Trophoblast cell (in vitro differentiated cells and primary cell): ENCODE data around the gene LMBR1.
"Not testable (repeated sequence)": the region's sequence is repeated elsewhere in the genome, so short reads cannot be mapped to it uniquely, and the experiment has no call there.

Source experiments
- DNase-seq, 2 donors: peaks; one replicate each; pipeline ENCODE4 v3.0.0-alpha.2; 2016
- H2AFZ ChIP-seq: 2 replicates; pipeline ENCODE4 v1.6.1; 2013; ENCODE audit warnings: low read length, moderate library complexity, mild to moderate bottlenecking; ENCODE audit not compliant: insufficient read depth, poor library complexity
- H2AK5ac ChIP-seq: 2 replicates; pipeline ENCODE4 v1.6.1; 2013; ENCODE audit warnings: mild to moderate bottlenecking, low read length
- H2BK120ac ChIP-seq: 2 replicates; pipeline ENCODE4 v1.6.1; 2013; ENCODE audit warnings: low read length, mild to moderate bottlenecking, moderate library complexity; ENCODE audit not compliant: insufficient read depth, poor library complexity
- H2BK12ac ChIP-seq: 2 replicates; pipeline ENCODE4 v1.6.1; 2013; ENCODE audit warnings: mild to moderate bottlenecking, low read length, moderate library complexity
- H2BK5ac ChIP-seq: 2 replicates; pipeline ENCODE4 v1.6.1; 2013; ENCODE audit warnings: low read length, low read depth, moderate library complexity, mild to moderate bottlenecking; ENCODE audit not compliant: poor library complexity
- H3K14ac ChIP-seq: 2 replicates; pipeline ENCODE4 v1.6.1; 2013; ENCODE audit warnings: mild to moderate bottlenecking, low read length
- H3K18ac ChIP-seq: 2 replicates; pipeline ENCODE4 v1.6.1; 2013; ENCODE audit warnings: mild to moderate bottlenecking, low read length
- H3K23ac ChIP-seq: 2 replicates; pipeline ENCODE4 v1.6.1; 2013; ENCODE audit warnings: low read length
- H3K27ac ChIP-seq: 2 replicates; pipeline ENCODE4 v1.5.1; 2013; ENCODE audit warnings: low read depth, mild to moderate bottlenecking, inconsistent platforms, low read length, moderate library complexity
- H3K27me3 ChIP-seq: 2 replicates; pipeline ENCODE4 v1.6.1; 2013; ENCODE audit warnings: inconsistent platforms, mild to moderate bottlenecking, low read length, moderate library complexity; ENCODE audit not compliant: insufficient read depth
- H3K36me3 ChIP-seq, 2 experiments: 1 replicate in 1 of 2; 2 replicates in 1 of 2; pipeline ENCODE4 v1.6.1; 2013; ENCODE audit warnings: low read length in 2 of 2, mild to moderate bottlenecking in 2 of 2, moderate library complexity in 1 of 2; ENCODE audit not compliant: insufficient read depth in 2 of 2, control insufficient read depth in 1 of 2
- H3K4ac ChIP-seq: 2 replicates; pipeline ENCODE4 v1.6.1; 2013; ENCODE audit warnings: low read depth, mild to moderate bottlenecking, low read length, moderate library complexity
- H3K4me1 ChIP-seq, 2 experiments: 1 replicate in 1 of 2; 2 replicates in 1 of 2; pipeline ENCODE4 v1.6.1; 2013; ENCODE audit warnings: low read length in 2 of 2, mild to moderate bottlenecking in 2 of 2, moderate library complexity in 1 of 2; ENCODE audit not compliant: insufficient read depth in 2 of 2, control insufficient read depth in 1 of 2
- H3K4me2 ChIP-seq: 2 replicates; pipeline ENCODE4 v1.6.1; 2013; ENCODE audit warnings: inconsistent platforms, mild to moderate bottlenecking, low read length, moderate library complexity
- H3K4me3 ChIP-seq: 2 replicates; pipeline ENCODE4 v1.5.1; 2013; ENCODE audit warnings: mild to moderate bottlenecking, low read depth, low read length, inconsistent platforms
- H3K79me1 ChIP-seq: one replicate; pipeline ENCODE4 v1.6.1; 2013; ENCODE audit warnings: low read length
- H3K79me2 ChIP-seq: 2 replicates; pipeline ENCODE4 v1.6.1; 2013; ENCODE audit warnings: low read length, mild to moderate bottlenecking; ENCODE audit not compliant: control insufficient read depth, insufficient read depth, poor library complexity
- H3K9ac ChIP-seq: 2 replicates; pipeline ENCODE4 v1.6.1; 2013; ENCODE audit warnings: mild to moderate bottlenecking, low read length
- H3K9me3 ChIP-seq: 2 replicates; pipeline ENCODE4 v1.6.1; 2013; ENCODE audit warnings: low read depth, mild to moderate bottlenecking, control low read depth, inconsistent platforms, low read length; ENCODE audit not compliant: insufficient read depth
- H4K12ac ChIP-seq: 2 replicates; pipeline ENCODE4 v1.6.1; 2013; ENCODE audit warnings: low read depth, mild to moderate bottlenecking, low read length, moderate library complexity
- H4K8ac ChIP-seq: 2 replicates; pipeline ENCODE4 v1.6.1; 2013; ENCODE audit warnings: low read depth, mild to moderate bottlenecking, low read length, moderate library complexity
- H4K91ac ChIP-seq: one replicate; pipeline ENCODE4 v1.6.1; 2013; ENCODE audit warnings: low read depth, mild to moderate bottlenecking, low read length, moderate library complexity
- WGBS: extraction: QIAGEN DNeasy Blood & Tissue Kit; methylation state at CpG from one replicate; pipeline ENCODE4 v1.1.7; 2013; ENCODE audit warnings: missing lambda C conversion rate; ENCODE audit not compliant: insufficient read length, insufficient coverage; ENCODE audit errors: extremely low coverage; 5-methylcytosine and 5-hydroxymethylcytosine counted together

LMBR1 gene

DNA sequence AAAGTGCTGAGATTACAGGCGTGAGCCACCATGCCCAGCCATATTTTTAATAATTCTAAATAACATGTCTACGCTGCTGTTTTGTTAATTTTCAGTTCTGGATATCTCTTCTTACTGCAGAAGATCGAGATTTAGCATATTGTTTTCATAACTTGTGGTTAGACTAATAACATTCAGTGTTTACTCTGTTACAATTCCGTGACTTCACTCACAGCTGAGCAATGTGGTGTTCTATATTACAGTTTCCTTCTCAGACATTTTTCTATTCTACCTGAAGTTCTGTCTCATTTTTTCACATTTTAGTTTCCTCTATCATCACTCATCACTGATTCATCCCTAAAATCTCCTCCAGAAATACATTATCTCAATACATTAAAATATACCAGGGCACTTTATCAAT, 241.5 kb downstream of the LMBR1 start:
- Histone ChIP-seq H3K27me3 (no peaks in the 10 kb centered on the region), H4K8ac (no peak overlapping the region), H3K4me3 (no peak overlapping the region), H3K4me2 (no peak overlapping the region), H2AK5ac (no peak overlapping the region), H3K27ac (no peak overlapping the region), H3K9me3 (no peaks in the 10 kb centered on the region), H2BK5ac (no peak overlapping the region), H3K4me1 (no peaks in the 10 kb centered on the region), H2BK12ac (no peak overlapping the region), H2AFZ (no peak overlapping the region), H4K91ac (no peak overlapping the region), H3K79me2 (no peaks in the 10 kb centered on the region), H2BK120ac (no peak overlapping the region), H3K36me3 (no peaks in the 10 kb centered on the region), H3K14ac (no peak overlapping the region), H3K9ac (no peak overlapping the region), H3K18ac (no peak overlapping the region), H3K4ac (no peak overlapping the region), H3K23ac (no peak overlapping the region), H4K12ac (no peak overlapping the region), H3K79me1 (no peaks in the 10 kb centered on the region)
- DNase-seq: no peak
- WGBS: no CpG with 5 or more reads among the region's 4 CpGs

DNA sequence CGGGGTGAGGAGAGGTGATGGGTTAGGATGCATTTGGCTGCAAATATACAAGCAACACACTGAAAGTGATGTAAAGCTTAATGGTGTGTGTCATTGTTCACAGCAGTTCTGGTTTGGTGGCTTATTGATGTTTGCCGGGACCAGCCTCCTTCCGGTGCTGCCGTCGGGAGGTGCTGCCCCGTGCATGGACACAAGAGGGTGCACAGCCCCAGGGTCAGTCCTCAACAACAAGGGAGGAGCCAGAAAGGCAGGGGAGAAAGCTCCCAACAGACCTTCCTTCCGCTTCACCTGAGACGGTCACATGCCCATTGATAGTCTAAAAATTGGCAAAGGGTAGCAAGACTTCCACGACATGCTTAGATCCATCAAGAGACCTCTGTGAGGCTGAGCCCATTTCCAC, 242.9 kb downstream of the LMBR1 start:
- no peaks in the 10 kb centered on the region for H3K36me3 ChIP-seq
- H2BK12ac ChIP-seq: no peak overlapping the region
- H3K4me2 ChIP-seq: no peak overlapping the region
- no peaks in the 10 kb centered on the region for H3K4me1 ChIP-seq
- no peaks in the 10 kb centered on the region for H3K27me3 ChIP-seq
- WGBS: no CpG with 5 or more reads among the region's 9 CpGs
- H3K79me2 ChIP-seq: no peaks in the 10 kb centered on the region
- no peak overlapping the region for H3K4ac ChIP-seq
- no peaks in the 10 kb centered on the region for H3K9me3 ChIP-seq
- no peak overlapping the region for H3K14ac ChIP-seq
- no peak overlapping the region for H3K18ac ChIP-seq
- no peak overlapping the region for H2BK5ac ChIP-seq
- H4K12ac ChIP-seq: no peak overlapping the region
- no peak overlapping the region for H3K9ac ChIP-seq
- no peak overlapping the region for H2AFZ ChIP-seq
- H2AK5ac ChIP-seq: no peak overlapping the region
- H2BK120ac ChIP-seq: no peak overlapping the region
- H3K23ac ChIP-seq: no peak overlapping the region
- no peak overlapping the region for H4K8ac ChIP-seq
- DNase-seq: peak in 1 of 2 donors; percentile 14
- H4K91ac ChIP-seq: no peak overlapping the region
- no peaks in the 10 kb centered on the region for H3K79me1 ChIP-seq
- H3K27ac ChIP-seq: no peak overlapping the region
- no peak overlapping the region for H3K4me3 ChIP-seq

DNA sequence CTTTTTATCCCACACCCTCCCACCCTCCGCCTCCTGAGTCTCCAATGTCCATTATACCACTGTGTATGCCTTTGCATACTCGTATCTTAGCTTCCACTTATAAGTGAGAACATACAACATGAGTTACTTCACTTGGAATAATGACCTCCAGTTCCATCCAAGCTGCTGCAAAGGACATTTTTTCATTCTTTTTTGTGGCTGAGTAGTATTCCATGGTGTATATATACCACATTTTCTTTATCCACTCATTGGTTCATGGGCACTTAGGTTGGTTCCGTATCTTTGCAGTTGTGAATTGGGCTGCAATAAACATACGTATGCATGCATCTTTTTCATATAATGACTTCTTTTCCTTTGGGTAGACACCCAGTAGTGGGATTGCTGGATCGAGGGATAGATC, 245.7 kb downstream of the LMBR1 start:
- not testable (repeated sequence) for H3K4me1 ChIP-seq, H3K23ac ChIP-seq, H3K14ac ChIP-seq, H3K4me3 ChIP-seq, H2BK5ac ChIP-seq, H3K36me3 ChIP-seq, H3K4me2 ChIP-seq, H3K27me3 ChIP-seq, H2BK12ac ChIP-seq, H3K4ac ChIP-seq, H4K91ac ChIP-seq, DNase-seq, H2AFZ ChIP-seq, H2AK5ac ChIP-seq, H4K12ac ChIP-seq, H4K8ac ChIP-seq, H3K18ac ChIP-seq, H3K79me1 ChIP-seq, H3K79me2 ChIP-seq, H3K27ac ChIP-seq, H3K9me3 ChIP-seq, H2BK120ac ChIP-seq, H3K9ac ChIP-seq
- WGBS: no CpG with 5 or more reads among the region's 5 CpGs

DNA sequence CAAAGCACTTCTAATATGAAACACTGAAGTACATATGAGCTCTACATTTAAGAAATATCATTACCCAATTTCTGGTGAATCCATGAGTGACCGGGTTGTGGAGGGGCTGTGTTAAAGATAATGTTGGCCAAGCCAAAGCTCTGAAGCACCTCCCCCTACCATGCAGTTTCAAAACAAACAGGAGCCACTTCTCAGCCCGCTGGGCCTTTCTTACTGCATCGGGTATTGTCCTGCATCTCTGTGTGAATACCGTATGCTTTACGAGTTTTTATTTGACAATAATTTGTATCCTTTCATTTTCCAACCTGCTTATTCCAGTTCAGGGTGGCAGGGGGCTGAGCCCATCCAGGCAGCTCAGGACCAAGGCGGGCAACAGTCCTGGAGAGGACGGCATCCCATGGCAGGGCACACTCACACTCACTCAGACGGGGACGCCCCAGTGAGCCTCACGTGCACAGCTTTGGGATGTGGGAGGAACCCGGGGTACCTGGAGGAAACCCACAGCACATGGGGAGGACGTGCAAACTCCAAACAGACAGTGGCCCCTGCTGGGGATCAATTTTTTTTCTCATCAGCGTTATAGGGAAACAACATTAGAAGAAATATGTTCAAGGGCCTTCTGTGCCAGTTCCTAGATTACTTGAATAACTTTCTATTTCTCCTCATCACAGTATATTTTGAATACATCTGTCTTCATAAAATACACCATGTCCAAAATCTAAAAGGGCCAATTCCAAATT, 250.5 kb downstream of the LMBR1 start:
- no CpG with 5 or more reads among the region's 13 CpGs for WGBS
- no peak overlapping the region for H3K14ac ChIP-seq
- H4K12ac ChIP-seq: no peak overlapping the region
- no peaks in the 10 kb centered on the region for H3K27me3 ChIP-seq
- H3K79me1 ChIP-seq: peaks cover 11% of the 10 kb centered on the region
- no peak overlapping the region for H2BK120ac ChIP-seq
- H2BK12ac ChIP-seq: no peak overlapping the region
- H3K36me3 ChIP-seq: no peaks in the 10 kb centered on the region
- no peak overlapping the region for H3K4ac ChIP-seq
- no peak overlapping the region for H2AFZ ChIP-seq
- H3K9ac ChIP-seq: no peak overlapping the region
- H3K4me1 ChIP-seq: peaks cover 9 to 11% of the 10 kb centered on the region in 2 experiments
- no peak overlapping the region for H3K4me3 ChIP-seq
- H3K79me2 ChIP-seq: peaks cover 8% of the 10 kb centered on the region
- no peak for DNase-seq
- no peak overlapping the region for H4K8ac ChIP-seq
- no peak overlapping the region for H3K23ac ChIP-seq
- no peak overlapping the region for H2BK5ac ChIP-seq
- H3K4me2 ChIP-seq: no peak overlapping the region
- H2AK5ac ChIP-seq: no peak overlapping the region
- H3K9me3 ChIP-seq: peaks cover 7% of the 10 kb centered on the region
- H3K27ac ChIP-seq: no peak overlapping the region
- no peak overlapping the region for H4K91ac ChIP-seq
- no peak overlapping the region for H3K18ac ChIP-seq
